Endothelial cell of umbilical vein (primary cell): ENCODE data around the gene C2CD4D.

Experiments used
- CTCF ChIP-seq, 2 donors: IDR thresholded peaks; 1 replicate in 1 of 2; 2 replicates in 1 of 2; pipeline ENCODE4 v1.5.1; 2011; ENCODE audit warnings: low read length in 2 of 2, mild to moderate bottlenecking in 2 of 2, moderate library complexity in 2 of 2, control low read depth in 1 of 2, inconsistent platforms in 1 of 2, low read depth in 1 of 2; ENCODE audit not compliant: insufficient read depth in 1 of 2; ENCODE audit errors: extremely low read depth in 1 of 2
- EZH2 ChIP-seq: IDR thresholded peaks from 2 replicates; pipeline ENCODE4 v1.6.1; 2012; ENCODE audit warnings: borderline replicate concordance, low read depth, mild to moderate bottlenecking, moderate library complexity, low read length, inconsistent platforms; ENCODE audit not compliant: severe bottlenecking
- FOS ChIP-seq: IDR thresholded peaks from 2 replicates; pipeline ENCODE4 v1.6.1; 2011; ENCODE audit warnings: mild to moderate bottlenecking, low read length, moderate library complexity, borderline replicate concordance; ENCODE audit not compliant: insufficient read depth
- MYC ChIP-seq: IDR thresholded peaks from one replicate; pipeline ENCODE4 v1.6.1; 2011; ENCODE audit warnings: mild to moderate bottlenecking, low read depth, low read length
- POLR2AphosphoS5 ChIP-seq: IDR thresholded peaks from 2 replicates; pipeline ENCODE4 v1.6.1; 2012; ENCODE audit warnings: low read depth, mild to moderate bottlenecking, control low read depth, low read length, moderate library complexity; ENCODE audit not compliant: insufficient read depth

GRCh38 chr1:151802372-151802771 is 37.2 kb downstream of the C2CD4D start:
- TF ChIP-seq CTCF (IDR thresholded peaks at IDR 0.05; ENCODE audit: extremely low read depth in 1 of 2, insufficient read depth in 1 of 2, low read depth in 1 of 2, low read length in 2 of 2), result no peak
- TF ChIP-seq MYC, result no peak
- no peak for TF ChIP-seq EZH2
- TF ChIP-seq FOS, result no peak
- no peak for TF ChIP-seq POLR2AphosphoS5
